ENCODE results near the gene TUFM. TPM values are rescaled to one million over a fixed set of nuclear protein-coding genes. Genes with fewer than 3 reads are reported as not detected.
"Not testable (repeated sequence)": the region's sequence is repeated elsewhere in the genome, so short reads cannot be mapped to it uniquely, and the experiment has no call there.

The TUFM gene
- 100 to 1,000 TPM; 221 to 301 TPM for total RNA-seq
- long read RNA-seq, transcript TUFM-201 (10 exons, 2,071 nt), result major isoform, 642 of 750 reads
- long read RNA-seq, transcript TUFM-204 (3 exons, 814 nt), result minor isoform, 9 of 750 reads
- long read RNA-seq, partial matches to known transcripts, result 61 of 750 reads
- long read RNA-seq, other reads (novel, unspliced or antisense), result 38 of 750 reads

GRCh38 chr16:28846080-28846932 is at the start of gene TUFM:
TSS of gene TUFM (minus strand) at chr16:28846348. CDS start at chr16:28846269, 79 bp downstream.
- intact Hi-C loops (cut with DNase I, micrococcal nuclease), result no loop called here
- peak; percentile 97 to 98 for DNase-seq
- ATAC-seq, result peak; percentile 93

- ATAC-seq (no peak), DNase-seq (no peak)
- intact Hi-C loops (cut with DNase I, micrococcal nuclease), result no loop called here
Measured at GRCh38 chr16:28895609-28896008, 49.5 kb upstream of the TUFM start.

DNA sequence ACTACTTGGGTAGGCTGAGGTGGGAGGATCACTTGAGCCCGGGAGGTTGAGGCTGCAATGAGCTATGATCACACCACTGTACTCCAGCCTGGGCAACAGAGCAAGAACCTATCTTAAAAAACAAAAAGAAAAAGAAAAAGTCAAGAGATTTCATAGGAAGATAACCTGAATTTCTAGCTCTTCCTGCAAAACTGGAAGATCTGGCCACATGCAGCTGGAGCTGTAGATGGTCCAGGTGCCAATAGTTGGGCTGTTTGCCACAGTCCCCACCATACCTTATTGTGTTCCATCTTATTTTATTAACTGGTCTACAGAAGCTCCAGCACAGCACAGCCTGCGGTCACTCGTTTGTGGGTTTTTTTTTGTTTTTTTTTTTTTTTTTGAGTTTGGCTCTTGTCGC is 47.1 kb upstream of the TUFM start:
- no peak for ATAC-seq
- intact Hi-C loops (cut with DNase I, micrococcal nuclease), result no loop called here
- DNase-seq, result no peak

DNA sequence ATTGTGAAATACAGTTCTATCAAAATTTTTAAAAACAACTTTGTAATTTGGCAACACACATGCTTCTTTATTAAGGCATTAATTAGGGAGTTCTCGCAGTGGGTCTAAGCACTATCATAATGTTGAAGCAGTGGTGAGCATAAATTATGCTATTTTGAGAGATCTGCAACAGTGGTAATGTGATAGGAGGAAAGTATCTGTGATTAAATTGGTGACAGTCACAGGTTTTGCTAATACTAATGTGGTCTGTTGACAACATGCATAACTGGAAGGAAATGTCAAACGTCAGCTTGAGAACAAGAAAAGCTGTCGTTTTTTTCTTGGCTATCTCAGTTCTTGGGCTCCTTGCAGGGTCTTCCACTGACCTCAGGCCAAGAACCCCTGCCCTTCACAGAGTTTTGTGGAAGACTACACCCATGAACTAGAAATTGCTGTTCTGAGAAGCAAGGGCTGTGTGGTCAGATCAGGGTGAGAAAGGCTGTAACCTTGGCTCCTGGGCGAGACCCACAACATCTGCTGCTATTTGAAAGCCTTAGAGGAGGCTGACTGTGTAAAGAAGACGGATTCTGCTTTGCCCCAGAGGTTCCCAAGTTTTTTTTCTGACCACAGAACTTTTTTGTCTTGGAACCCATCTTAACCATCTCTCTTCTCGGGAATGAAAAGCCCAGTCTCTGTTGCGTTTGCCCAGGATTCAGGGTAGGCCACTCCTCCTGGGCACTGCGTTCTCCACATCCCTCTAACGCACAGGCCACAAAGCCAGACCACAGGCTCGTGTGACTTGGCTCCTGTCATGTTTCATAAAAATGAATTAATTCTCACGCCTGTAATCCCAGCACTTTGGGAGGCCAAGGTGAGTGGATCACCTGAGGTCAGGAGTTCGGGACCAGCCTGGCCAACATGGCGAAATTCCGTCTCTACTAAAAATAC is 46.1 kb upstream of the TUFM start:
- intact Hi-C loops (cut with DNase I, micrococcal nuclease), result no loop called here

GRCh38 chr16:28890355-28890754 is 44.2 kb upstream of the TUFM start:
- DNase-seq; ATAC-seq; intact Hi-C loops (cut with DNase I, micrococcal nuclease): not testable (repeated sequence)

More for the DNA sequence above, 46.1 kb upstream of the TUFM start:
- DNase-seq, result no peak
- ATAC-seq, result no peak

- no peak for ATAC-seq
- intact Hi-C loops (cut with DNase I, micrococcal nuclease), result no loop called here
- no peak for DNase-seq
Measured at GRCh38 chr16:28886945-28887344, 40.8 kb upstream of the TUFM start.

DNA sequence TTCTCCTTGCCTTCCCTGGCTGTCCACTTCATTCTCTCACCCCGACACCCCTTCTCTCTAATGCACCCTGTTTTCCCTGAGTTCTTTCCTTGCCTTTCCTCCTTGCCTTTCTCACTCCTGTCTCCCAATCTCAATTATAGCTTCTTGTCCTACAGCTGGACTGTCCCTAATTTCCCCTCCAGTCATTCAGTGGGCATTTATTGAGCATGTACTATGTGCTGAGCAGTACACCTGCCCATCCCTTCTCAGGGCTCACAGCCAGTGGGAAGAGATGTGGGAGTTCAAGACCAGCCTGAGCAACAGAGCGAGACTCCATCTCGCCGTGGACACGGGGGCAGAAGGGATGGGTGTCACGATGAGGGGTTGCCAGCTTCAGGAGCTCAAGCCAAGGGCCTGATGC is 37.9 kb upstream of the TUFM start:
- intact Hi-C loops (cut with DNase I, micrococcal nuclease), result no loop called here
- DNase-seq (no peak), ATAC-seq (no peak)

GRCh38 chr16:28883221-28883996 is 37.3 kb upstream of the TUFM start:
- DNase-seq (no peak), ATAC-seq (no peak)
- intact Hi-C loops (cut with DNase I, micrococcal nuclease), result no loop called here

GRCh38 chr16:28882551-28883160 is 36.5 kb upstream of the TUFM start:
- no peak for ATAC-seq
- intact Hi-C loops (cut with DNase I, micrococcal nuclease), result no loop called here
- DNase-seq, result no peak

GRCh38 chr16:28881565-28881964 is 35.4 kb upstream of the TUFM start:
- DNase-seq; intact Hi-C loops (cut with DNase I, micrococcal nuclease); ATAC-seq: not testable (repeated sequence)

GRCh38 chr16:28880955-28881354 is 34.8 kb upstream of the TUFM start:
- no peak for DNase-seq
- no peak for ATAC-seq
- intact Hi-C loops (cut with DNase I, micrococcal nuclease), result no loop called here

DNA sequence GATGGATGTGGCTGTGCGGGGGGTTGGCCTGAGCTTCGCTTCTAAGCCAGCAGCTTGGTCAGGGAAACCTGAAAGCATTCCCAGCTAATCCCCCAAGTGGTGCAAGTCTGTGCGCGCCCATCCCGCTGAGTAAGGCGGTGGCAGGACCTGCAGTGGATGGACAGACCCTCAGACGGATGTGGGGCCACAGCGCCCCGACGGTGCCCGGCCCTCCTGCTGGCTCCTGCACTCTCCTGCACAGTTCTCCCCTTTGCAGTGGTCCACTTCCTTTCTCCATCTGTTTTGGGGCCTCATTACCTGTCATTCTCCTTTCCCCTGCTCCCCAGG is 34.4 kb upstream of the TUFM start:
- DNase-seq (no peak), ATAC-seq (no peak)
- intact Hi-C loops (cut with DNase I, micrococcal nuclease), result no loop called here

GRCh38 chr16:28879841-28880588 is 33.9 kb upstream of the TUFM start:
- peak; percentile 82 to 92 for DNase-seq
- ATAC-seq, result peak; percentile 94
- intact Hi-C loops (cut with DNase I, micrococcal nuclease), result no loop called here

DNA sequence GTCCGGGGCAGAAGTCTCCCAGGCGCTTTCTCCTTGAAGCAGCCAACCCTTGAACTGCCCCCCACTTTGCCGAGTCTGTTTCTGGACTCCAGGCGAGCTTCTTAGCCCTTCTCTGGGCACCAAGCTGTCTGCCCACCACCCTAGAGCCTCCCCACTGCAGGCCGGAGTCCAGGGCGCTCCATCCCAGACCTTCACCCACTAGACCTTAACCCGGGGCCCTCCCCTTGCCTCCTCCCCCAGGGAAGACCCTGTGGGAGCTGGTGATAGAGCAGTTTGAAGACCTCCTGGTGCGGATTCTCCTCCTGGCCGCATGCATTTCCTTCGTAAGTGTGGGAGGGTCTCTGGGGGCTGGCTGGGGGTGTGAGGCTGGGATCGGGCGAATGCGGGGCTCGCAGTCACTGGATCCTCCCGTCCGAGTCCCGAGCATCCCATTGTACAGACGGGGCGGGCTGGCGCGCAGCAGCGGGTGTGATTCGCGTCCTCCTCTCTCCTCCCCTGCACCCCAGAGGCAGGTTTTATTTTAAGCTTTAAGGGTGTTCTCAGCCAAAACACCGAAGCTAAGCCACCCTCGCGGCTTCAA is 33.2 kb upstream of the TUFM start:
- DNase-seq (no peak), ATAC-seq (peak; percentile 57)
- intact Hi-C loops (cut with DNase I, micrococcal nuclease), result no loop called here

DNA sequence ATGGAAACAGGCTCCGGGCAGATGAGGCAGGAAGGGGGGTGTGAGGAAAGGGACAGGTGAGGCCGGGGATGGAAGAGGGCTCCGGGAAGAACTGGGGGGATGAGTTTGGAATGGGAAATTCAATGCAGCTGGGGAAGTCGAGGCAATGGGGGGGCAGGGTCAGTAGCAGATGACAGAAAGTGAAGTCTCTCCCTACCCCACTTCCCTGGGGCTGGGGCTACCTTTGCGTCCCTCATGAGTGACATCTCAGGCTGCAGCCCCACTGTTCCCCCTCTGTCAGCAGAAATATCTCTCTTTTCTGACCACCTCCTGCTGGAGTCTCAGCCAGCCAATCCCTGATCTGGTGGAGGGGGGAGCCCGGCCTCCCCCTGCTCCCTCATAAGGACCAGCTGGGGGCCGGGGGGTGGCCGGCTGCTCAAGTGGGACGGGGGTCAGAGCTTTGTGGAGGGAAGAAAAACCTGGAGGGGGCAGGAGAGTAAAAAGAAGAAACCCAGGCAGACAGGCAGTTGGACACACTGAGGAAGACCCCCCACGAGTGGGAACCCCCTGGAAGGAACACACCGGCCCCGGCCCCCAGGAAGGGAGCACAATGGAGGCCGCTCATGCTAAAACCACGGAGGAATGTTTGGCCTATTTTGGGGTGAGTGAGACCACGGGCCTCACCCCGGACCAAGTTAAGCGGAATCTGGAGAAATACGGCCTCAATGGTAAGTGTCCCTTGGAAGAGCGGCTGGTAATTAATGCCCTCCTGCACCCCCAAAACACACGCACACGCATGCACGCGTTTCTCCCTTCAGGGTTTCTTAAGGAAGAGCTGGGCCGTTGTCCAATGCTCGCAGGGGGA is 32.2 kb upstream of the TUFM start, which contains the start of gene ATP2A1:
Gene ATP2A1, plus strand, starts transcription at position 406 of the 844 bp plus-strand sequence. Its CDS starts 184 bp downstream, at position 590.
- intact Hi-C loops (cut with DNase I, micrococcal nuclease), result no loop called here
- ATAC-seq (no peak), DNase-seq (no peak)

DNA sequence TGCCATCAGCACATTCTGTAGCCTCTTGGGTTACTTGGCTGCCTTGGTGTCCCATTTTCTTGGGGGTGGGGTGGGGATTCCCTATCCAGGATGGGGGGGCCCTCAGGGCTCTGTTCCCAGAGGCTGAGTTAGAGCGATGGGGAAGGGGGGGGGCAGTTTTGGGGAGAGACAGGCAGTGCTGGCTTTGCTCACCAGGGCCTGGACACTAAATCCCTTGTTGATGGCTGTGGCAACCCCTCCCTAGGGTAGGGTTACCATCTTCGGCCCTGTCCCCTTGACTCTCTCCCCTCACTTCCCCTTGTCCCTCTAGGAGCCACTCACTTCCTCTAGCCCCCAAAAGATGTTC is 31.5 kb upstream of the TUFM start:
- intact Hi-C loops (cut with DNase I, micrococcal nuclease), result no loop called here
- ATAC-seq, result no peak
- no peak for DNase-seq
